GM12878 (cell line): Measurements from ENCODE around the gene TBC1D5. TPM values are rescaled to one million over a fixed set of nuclear protein-coding genes. Genes with fewer than 3 reads are reported as not detected.

Source experiments
- ATAC-seq: fragments of 200-7000 bp; cut with Tn5 transposase; 3 replicates; pipeline ENCODE4 v1.9.1; 2020; ENCODE audit warnings: mild to moderate bottlenecking, moderate library complexity
- BruUV-seq: library from RNA; stranded (reverse); fragments of 400-500 nt; replicated peaks from 2 replicates; lab custom pipeline; 2021; lab: Mats Ljungman, UMichigan
- CTCF ChIA-PET: fragments of 300-600 bp; sonication (Branson Sonifier 250); formaldehyde crosslinking; extraction: SDS; loops from one replicate; lab custom pipeline; 2021; ENCODE audit warnings: inconsistent platforms; lab: Yijun Ruan, JAX
- POLR2A ChIA-PET: fragments of 350-600 bp; formaldehyde crosslinking; extraction: SDS; loops from one replicate; lab custom pipeline; 2021; ENCODE audit warnings: inconsistent platforms; lab: Charles Lee
- RAD21 ChIA-PET: fragments of 300-600 bp; sonication (Branson Sonifier 250); formaldehyde crosslinking; loops from one replicate; lab custom pipeline; 2023; ENCODE audit warnings: antibody characterized with exemption; ENCODE audit not compliant: unreplicated experiment; lab: Charles Lee
- SMC1A ChIA-PET: fragments of 300-600 bp; sonication (Branson Sonifier 250); formaldehyde crosslinking; loops from one replicate; lab custom pipeline; 2023; ENCODE audit not compliant: unreplicated experiment, uncharacterized antibody; lab: Charles Lee
- DNase-seq: peaks from one replicate; pipeline ENCODE4 v3.0.0-alpha.2; 2011; ENCODE audit warnings: low read depth, low spot score
- FAIRE-seq: peaks from 3 replicates; lab custom pipeline; 2011; peaks lifted over from hg19 to GRCh38; lab: Jason Lieb, UNC
- H2AFZ ChIP-seq: 2 replicates; pipeline ENCODE4 v1.6.0; 2011; ENCODE audit warnings: low read depth, low read length, control low read depth; ENCODE audit not compliant: control insufficient read depth
- H3K27ac ChIP-seq: 2 replicates; pipeline ENCODE4 v1.5.1; 2011; ENCODE audit warnings: control low read depth; ENCODE audit not compliant: control insufficient read depth, insufficient read depth
- H3K27me3 ChIP-seq, 2 experiments: replicated peaks in 1 of 2; 2 replicates each; pipeline versions ENCODE4 v1.6.0 to v1.6.1; 2011; ENCODE audit warnings: low read length in 1 of 2; ENCODE audit not compliant: control insufficient read depth in 2 of 2, insufficient read depth in 2 of 2
- H3K36me3 ChIP-seq, 2 experiments: 2 replicates each; pipeline ENCODE4 v1.5.1; 2011; ENCODE audit warnings: low read length in 1 of 2; ENCODE audit not compliant: control insufficient read depth in 2 of 2, insufficient read depth in 2 of 2
- H3K4me1 ChIP-seq: 2 replicates; pipeline ENCODE4 v1.6.1; 2011; ENCODE audit warnings: mild to moderate bottlenecking, low read length, moderate library complexity, mixed read lengths; ENCODE audit not compliant: control insufficient read depth, insufficient read depth
- H3K4me2 ChIP-seq: 2 replicates; pipeline ENCODE4 v1.6.0; 2011; ENCODE audit warnings: control low read depth; ENCODE audit not compliant: control insufficient read depth, insufficient read depth
- H3K4me3 ChIP-seq: fragments of 200-600 bp; sonication (generic); 2 replicates; pipeline ENCODE4 v1.5.1; 2016
- H3K79me2 ChIP-seq: 2 replicates; pipeline ENCODE4 v1.6.0; 2011; ENCODE audit warnings: low read length; ENCODE audit not compliant: control insufficient read depth, insufficient read depth
- H3K9ac ChIP-seq: 2 replicates; pipeline ENCODE4 v1.8.0; 2011; ENCODE audit warnings: low read length, control low read depth, mixed read lengths; ENCODE audit not compliant: control insufficient read depth, insufficient read depth
- H3K9me3 ChIP-seq: replicated peaks from 3 replicates; pipeline ENCODE4 v1.5.1; 2011; ENCODE audit warnings: mild to moderate bottlenecking, low read length; ENCODE audit not compliant: control insufficient read depth, insufficient read depth
- H4K20me1 ChIP-seq: 2 replicates; pipeline ENCODE4 v1.6.0; 2011; ENCODE audit not compliant: control insufficient read depth, insufficient read depth
- BCL11A ChIP-seq: IDR thresholded peaks from 2 replicates; pipeline ENCODE4 v1.6.1; 2011; ENCODE audit warnings: low read depth, low read length
- ESRRA ChIP-seq: IDR thresholded peaks from 2 replicates; pipeline ENCODE4 v1.6.1; 2012; ENCODE audit warnings: mild to moderate bottlenecking, low read length, improper control_type of control experiment
- EZH2 ChIP-seq: IDR thresholded peaks from 2 replicates; pipeline ENCODE4 v1.6.1; 2012; ENCODE audit warnings: low read depth, mild to moderate bottlenecking, control low read depth, inconsistent platforms, low read length, borderline replicate concordance; ENCODE audit not compliant: control insufficient read depth
- KDM1A ChIP-seq: fragments of 200-600 bp; sonication (generic); IDR thresholded peaks from 2 replicates; pipeline ENCODE4 v1.6.1; 2016; ENCODE audit warnings: borderline replicate concordance
- KLF5 ChIP-seq: fragments of 450-650 bp; IDR thresholded peaks from 2 replicates; pipeline ENCODE4 v1.6.1; 2014; ENCODE audit warnings: mild to moderate bottlenecking; ENCODE audit not compliant: partially characterized antibody
- MEF2A ChIP-seq: IDR thresholded peaks from 2 replicates; pipeline ENCODE4 v1.6.1; 2011; ENCODE audit warnings: low read depth, mild to moderate bottlenecking, low read length, moderate library complexity; ENCODE audit not compliant: insufficient read depth
- NFXL1 ChIP-seq: fragments of 450-650 bp; IDR thresholded peaks from 2 replicates; pipeline ENCODE4 v1.6.1; 2017; ENCODE audit warnings: antibody characterized with exemption, mild to moderate bottlenecking, borderline replicate concordance
- NR2C1 ChIP-seq: fragments of 450-650 bp; IDR thresholded peaks from 2 replicates; pipeline ENCODE4 v1.6.1; 2017; ENCODE audit warnings: antibody characterized with exemption, mild to moderate bottlenecking, moderate library complexity
- POLR2A ChIP-seq: IDR thresholded peaks from 2 replicates; pipeline ENCODE4 v1.6.1; 2011; ENCODE audit warnings: low read depth, mild to moderate bottlenecking, low read length
- RAD51 ChIP-seq: fragments of 450-650 bp; IDR thresholded peaks from 2 replicates; pipeline ENCODE4 v1.6.1; 2016; ENCODE audit warnings: moderate library complexity, mild to moderate bottlenecking, inconsistent platforms
- SMC3 ChIP-seq: IDR thresholded peaks from 2 replicates; pipeline ENCODE4 v1.6.1; 2011; ENCODE audit warnings: low read length, improper control_type of control experiment, borderline replicate concordance
- WGBS: methylation state at CpG from one replicate; pipeline ENCODE4 v1.1.6; 2016; ENCODE audit warnings: low lambda C conversion rate; ENCODE audit not compliant: insufficient replicate concordance, insufficient coverage; ENCODE audit errors: missing lambda C conversion rate; 5-methylcytosine and 5-hydroxymethylcytosine counted together
- in situ Hi-C: fragments of 300-500 bp; cut with MboI; formaldehyde crosslinking; loops from 9 replicates; pipeline ENCODE4 v1.14.3; 2018; ENCODE audit warnings: mixed read lengths
- intact Hi-C: fragments of 100-400 bp; cut with micrococcal nuclease; formaldehyde crosslinking; loops from one replicate; pipeline ENCODE4 v1.14.2; 2022; ENCODE audit not compliant: unreplicated experiment
- polyA plus RNA-seq, 11 experiments: library from polyadenylated mRNA; depleted of rRNA in 4 of 11; unstranded in 6 of 11; stranded (reverse) in 5 of 11; fragments of >200 nt; fragmentation: Nextera tagmentation in 4 of 11; fragmentation: Illumina TruSeq in 1 of 11; extraction: Ambion mirVana in 4 of 11; extraction: Trizol in 1 of 11; gene quantifications; 1 replicate in 1 of 11; 2 replicates in 10 of 11; pipeline versions ENCODE4 v1.2.1 to v1.2.3, GENCODE V29; 2011 to 2016; ENCODE audit warnings: inconsistent platforms in 2 of 11, missing spikeins in 2 of 11, low read depth in 1 of 11
- total RNA-seq, 4 experiments: library from RNA; depleted of rRNA in 3 of 4; stranded (reverse); fragments of >200 nt in 3 of 4; fragmentation: Illumina TruSeq in 1 of 4; extraction: Trizol in 1 of 4; gene quantifications; 2 replicates each; pipeline versions ENCODE4 v1.2.1 to v1.2.3, GENCODE V29; 2013 to 2021
- TF ChIP-seq, protein P1 (sequence below): IDR thresholded peaks from 2 replicates; pipeline ENCODE4 v1.6.1; 2012; ENCODE audit warnings: low read depth, low read length, improper control_type of control experiment
- TF ChIP-seq, protein P2 (sequence below): fragments of 450-650 bp; IDR thresholded peaks from 2 replicates; pipeline ENCODE4 v1.6.1; 2018; ENCODE audit warnings: borderline replicate concordance, mild to moderate bottlenecking; ENCODE audit not compliant: partially characterized antibody
- TF ChIP-seq, protein P3 (sequence below): fragments of 450-650 bp; formaldehyde crosslinking; IDR thresholded peaks from 2 replicates; pipeline ENCODE4 v1.4.0; 2022; ENCODE audit warnings: mild to moderate bottlenecking, moderate library complexity
- TF ChIP-seq, protein P4 (sequence below): IDR thresholded peaks from 2 replicates; pipeline ENCODE4 v1.6.1; 2012; ENCODE audit warnings: low read depth, low read length, improper control_type of control experiment
- TF ChIP-seq, protein P5 (sequence below): fragments of 450-650 bp; IDR thresholded peaks from 2 replicates; pipeline ENCODE4 v1.6.1; 2017; ENCODE audit warnings: borderline replicate concordance

Gene TBC1D5
- total and polyA plus RNA-seq, 10 of the 15 experiments (the other 5 are each of a cell fraction or from before 2014, with no cell fraction given), result 5.5 to 61.0 (median 43.8) TPM

DNA sequence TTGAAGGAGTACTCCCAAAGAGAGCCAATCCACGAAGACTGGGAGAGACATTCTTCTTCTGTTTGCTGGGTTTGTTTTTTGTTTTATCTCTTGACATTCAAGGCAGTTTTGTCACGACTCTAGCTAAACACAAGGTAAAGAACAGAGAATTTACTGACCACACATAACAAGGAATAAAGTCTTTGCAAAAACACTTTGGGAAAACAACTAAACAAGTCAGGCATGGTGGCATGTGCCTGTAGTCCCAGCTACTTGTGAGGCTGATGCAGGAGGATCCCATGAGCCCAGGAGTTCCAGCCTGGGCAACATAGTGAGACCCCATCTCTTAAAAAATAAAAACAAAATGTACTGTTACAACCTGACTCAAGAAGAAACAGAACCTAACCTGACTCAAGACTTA lies 28.0 kb downstream of the TBC1D5 start:
- Histone ChIP-seq H3K36me3 (peaks cover 0 to 13% of the 10 kb centered on the region in 2 experiments; a peak in 2 of 4 replicates), H3K4me3 (no peak overlapping the region), H3K9me3 (peaks cover 22% of the 10 kb centered on the region), H4K20me1 (no peaks in the 10 kb centered on the region), H3K9ac (no peak overlapping the region), H3K27ac (no peak overlapping the region), H3K79me2 (peaks cover 2% of the 10 kb centered on the region), H3K4me2 (no peak overlapping the region), H2AFZ (no peak overlapping the region), H3K4me1 (no peaks in the 10 kb centered on the region), H3K27me3 (no peaks in the 10 kb centered on the region)
- ChIA-PET SMC1A (interaction anchor here (0.7 to 1.3 kb wide), 2 partner anchors 16 to 34 kb away, joined by 3 to 5 read pairs; no protein-coding TSS in a partner anchor), RAD21 (interaction anchor here (1.5 kb wide), 1 partner anchor 29 kb away, joined by 3 read pairs; no protein-coding TSS in a partner anchor), POLR2A (no interaction called here), CTCF (interaction anchor here (0.7 kb wide), 1 partner anchor 17 kb away, joined by 3 read pairs; no protein-coding TSS in a partner anchor)
- in situ Hi-C loops, result no loop called here
- ATAC-seq (no peak), DNase-seq (no peak), FAIRE-seq (peak; percentile 27)
- 97% methylated on average over 2 of the region's 2 CpGs for WGBS
- BruUV-seq, result no TSS peak
- intact Hi-C loops, result no loop called here
- no peak for TF ChIP-seq SMC3
- no peak for TF ChIP-seq BCL11A
- TF ChIP-seq KLF5, result no peak
- no peak for TF ChIP-seq NFXL1
- TF ChIP-seq, protein P1, sequence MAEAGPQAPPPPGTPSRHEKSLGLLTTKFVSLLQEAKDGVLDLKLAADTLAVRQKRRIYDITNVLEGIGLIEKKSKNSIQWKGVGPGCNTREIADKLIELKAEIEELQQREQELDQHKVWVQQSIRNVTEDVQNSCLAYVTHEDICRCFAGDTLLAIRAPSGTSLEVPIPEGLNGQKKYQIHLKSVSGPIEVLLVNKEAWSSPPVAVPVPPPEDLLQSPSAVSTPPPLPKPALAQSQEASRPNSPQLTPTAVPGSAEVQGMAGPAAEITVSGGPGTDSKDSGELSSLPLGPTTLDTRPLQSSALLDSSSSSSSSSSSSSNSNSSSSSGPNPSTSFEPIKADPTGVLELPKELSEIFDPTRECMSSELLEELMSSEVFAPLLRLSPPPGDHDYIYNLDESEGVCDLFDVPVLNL, result no peak
- TF ChIP-seq, protein P2, sequence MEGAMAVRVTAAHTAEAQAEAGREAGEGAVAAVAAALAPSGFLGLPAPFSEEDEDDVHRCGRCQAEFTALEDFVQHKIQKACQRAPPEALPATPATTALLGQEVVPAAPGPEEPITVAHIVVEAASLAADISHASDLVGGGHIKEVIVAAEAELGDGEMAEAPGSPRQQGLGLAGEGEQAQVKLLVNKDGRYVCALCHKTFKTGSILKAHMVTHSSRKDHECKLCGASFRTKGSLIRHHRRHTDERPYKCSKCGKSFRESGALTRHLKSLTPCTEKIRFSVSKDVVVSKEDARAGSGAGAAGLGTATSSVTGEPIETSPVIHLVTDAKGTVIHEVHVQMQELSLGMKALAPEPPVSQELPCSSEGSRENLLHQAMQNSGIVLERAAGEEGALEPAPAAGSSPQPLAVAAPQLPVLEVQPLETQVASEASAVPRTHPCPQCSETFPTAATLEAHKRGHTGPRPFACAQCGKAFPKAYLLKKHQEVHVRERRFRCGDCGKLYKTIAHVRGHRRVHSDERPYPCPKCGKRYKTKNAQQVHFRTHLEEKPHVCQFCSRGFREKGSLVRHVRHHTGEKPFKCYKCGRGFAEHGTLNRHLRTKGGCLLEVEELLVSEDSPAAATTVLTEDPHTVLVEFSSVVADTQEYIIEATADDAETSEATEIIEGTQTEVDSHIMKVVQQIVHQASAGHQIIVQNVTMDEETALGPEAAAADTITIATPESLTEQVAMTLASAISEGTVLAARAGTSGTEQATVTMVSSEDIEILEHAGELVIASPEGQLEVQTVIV, result no peak
- TF ChIP-seq RAD51, result no peak
- no peak for TF ChIP-seq MEF2A
- TF ChIP-seq POLR2A, result no peak
- no peak for TF ChIP-seq EZH2
- TF ChIP-seq NR2C1, result no peak
- TF ChIP-seq, protein P3, sequence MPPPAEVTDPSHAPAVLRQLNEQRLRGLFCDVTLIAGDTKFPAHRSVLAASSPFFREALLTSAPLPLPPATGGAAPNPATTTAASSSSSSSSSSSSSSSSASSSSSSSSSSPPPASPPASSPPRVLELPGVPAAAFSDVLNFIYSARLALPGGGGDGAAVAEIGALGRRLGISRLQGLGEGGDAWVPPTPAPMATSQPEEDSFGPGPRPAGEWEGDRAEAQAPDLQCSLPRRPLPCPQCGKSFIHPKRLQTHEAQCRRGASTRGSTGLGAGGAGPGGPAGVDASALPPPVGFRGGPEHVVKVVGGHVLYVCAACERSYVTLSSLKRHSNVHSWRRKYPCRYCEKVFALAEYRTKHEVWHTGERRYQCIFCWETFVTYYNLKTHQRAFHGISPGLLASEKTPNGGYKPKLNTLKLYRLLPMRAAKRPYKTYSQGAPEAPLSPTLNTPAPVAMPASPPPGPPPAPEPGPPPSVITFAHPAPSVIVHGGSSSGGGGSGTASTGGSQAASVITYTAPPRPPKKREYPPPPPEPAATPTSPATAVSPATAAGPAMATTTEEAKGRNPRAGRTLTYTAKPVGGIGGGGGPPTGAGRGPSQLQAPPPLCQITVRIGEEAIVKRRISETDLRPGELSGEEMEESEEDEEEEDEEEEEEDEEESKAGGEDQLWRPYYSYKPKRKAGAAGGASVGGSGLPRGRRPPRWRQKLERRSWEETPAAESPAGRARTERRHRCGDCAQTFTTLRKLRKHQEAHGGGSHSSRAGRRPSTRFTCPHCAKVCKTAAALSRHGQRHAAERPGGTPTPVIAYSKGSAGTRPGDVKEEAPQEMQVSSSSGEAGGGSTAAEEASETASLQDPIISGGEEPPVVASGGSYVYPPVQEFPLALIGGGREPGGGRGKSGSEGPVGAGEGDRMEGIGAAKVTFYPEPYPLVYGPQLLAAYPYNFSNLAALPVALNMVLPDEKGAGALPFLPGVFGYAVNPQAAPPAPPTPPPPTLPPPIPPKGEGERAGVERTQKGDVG (CRISPR knock-in tag), result no peak
- TF ChIP-seq, protein P4, sequence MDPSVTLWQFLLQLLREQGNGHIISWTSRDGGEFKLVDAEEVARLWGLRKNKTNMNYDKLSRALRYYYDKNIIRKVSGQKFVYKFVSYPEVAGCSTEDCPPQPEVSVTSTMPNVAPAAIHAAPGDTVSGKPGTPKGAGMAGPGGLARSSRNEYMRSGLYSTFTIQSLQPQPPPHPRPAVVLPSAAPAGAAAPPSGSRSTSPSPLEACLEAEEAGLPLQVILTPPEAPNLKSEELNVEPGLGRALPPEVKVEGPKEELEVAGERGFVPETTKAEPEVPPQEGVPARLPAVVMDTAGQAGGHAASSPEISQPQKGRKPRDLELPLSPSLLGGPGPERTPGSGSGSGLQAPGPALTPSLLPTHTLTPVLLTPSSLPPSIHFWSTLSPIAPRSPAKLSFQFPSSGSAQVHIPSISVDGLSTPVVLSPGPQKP, result no peak
- TF ChIP-seq ESRRA, result no peak
- TF ChIP-seq KDM1A, result no peak
- TF ChIP-seq, protein P5, sequence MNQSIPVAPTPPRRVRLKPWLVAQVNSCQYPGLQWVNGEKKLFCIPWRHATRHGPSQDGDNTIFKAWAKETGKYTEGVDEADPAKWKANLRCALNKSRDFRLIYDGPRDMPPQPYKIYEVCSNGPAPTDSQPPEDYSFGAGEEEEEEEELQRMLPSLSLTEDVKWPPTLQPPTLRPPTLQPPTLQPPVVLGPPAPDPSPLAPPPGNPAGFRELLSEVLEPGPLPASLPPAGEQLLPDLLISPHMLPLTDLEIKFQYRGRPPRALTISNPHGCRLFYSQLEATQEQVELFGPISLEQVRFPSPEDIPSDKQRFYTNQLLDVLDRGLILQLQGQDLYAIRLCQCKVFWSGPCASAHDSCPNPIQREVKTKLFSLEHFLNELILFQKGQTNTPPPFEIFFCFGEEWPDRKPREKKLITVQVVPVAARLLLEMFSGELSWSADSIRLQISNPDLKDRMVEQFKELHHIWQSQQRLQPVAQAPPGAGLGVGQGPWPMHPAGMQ, result no peak
